ENCODE data around the gene SLC39A11. TPM values are rescaled to one million over a fixed set of nuclear protein-coding genes. Genes with fewer than 3 reads are reported as not detected.

Gene SLC39A11
- total and polyA plus RNA-seq, 2 of the 13 experiments (the other 11 are each of a cell fraction or from before 2014, with no cell fraction given), result 17.2 to 31.5 TPM

DNA sequence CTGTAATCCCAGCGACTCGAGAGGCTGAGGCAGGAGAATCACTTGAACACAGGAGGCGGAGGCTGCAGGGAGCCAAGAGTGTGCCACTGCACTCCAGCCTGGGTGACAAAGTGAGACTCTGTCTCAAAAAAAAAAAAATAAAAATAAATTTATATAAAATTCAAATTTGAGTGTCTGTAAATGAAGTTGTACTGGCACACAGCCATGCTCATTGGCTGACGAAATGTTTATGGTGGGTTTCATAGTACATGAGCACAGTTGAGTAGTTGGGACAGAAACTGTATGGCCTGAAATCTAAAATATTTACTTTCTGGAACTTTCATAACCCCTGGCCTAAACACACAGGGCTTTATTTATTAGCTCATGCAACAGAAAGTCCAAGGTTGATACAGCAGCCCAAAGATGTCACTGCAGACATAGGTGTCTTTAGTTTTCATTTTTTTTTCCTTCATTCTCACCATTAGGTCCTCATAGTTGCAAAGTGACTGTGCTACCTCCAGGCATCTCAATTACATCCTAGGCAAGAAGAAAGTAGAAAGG lies 355.3 kb downstream of the SLC39A11 start:
- Histone ChIP-seq H3K4me2 (ENCODE audit: low read depth, low read length) (no peak overlapping the region), H3K27me3 (ENCODE audit: control insufficient read depth in 1 of 2, insufficient read depth in 2 of 2, low read length in 2 of 2) (no peaks in the 10 kb centered on the region), H3K4me3 (replicated peaks in 1 of 3; ENCODE audit: insufficient read depth in 1 of 3, low read depth in 2 of 3, low read length in 3 of 3) (no peak overlapping the region), H3K9ac (ENCODE audit: insufficient read depth, low read depth, low read length) (no peak overlapping the region), H3K36me3 (replicated peaks in 1 of 2; ENCODE audit: control insufficient read depth in 1 of 2, insufficient read depth in 2 of 2, low read length in 2 of 2) (no peaks in the 10 kb centered on the region; a peak in 1 of 5 replicates), H4K20me1 (ENCODE audit: insufficient read depth, low read length) (no peaks in the 10 kb centered on the region), H3K27ac (ENCODE audit: extremely low read length, insufficient read depth, low read length) (no peak overlapping the region), H3K4me1 (ENCODE audit: insufficient read depth, low read length) (peaks cover 19% of the 10 kb centered on the region), H3K9me3 (ENCODE audit: low read length) (no peaks in the 10 kb centered on the region), H2AFZ (ENCODE audit: low read length) (no peak overlapping the region), H3K79me2 (ENCODE audit: insufficient read depth, low read length) (no peaks in the 10 kb centered on the region)
- no peak for TF ChIP-seq TSC22D2 (CRISPR knock-in tag; IDR thresholded peaks at IDR 0.05; ENCODE audit: borderline replicate concordance)
- peak; percentile 33; the same call in 1 of the 2 replicates for TF ChIP-seq HNF4A (CRISPR knock-in tag; IDR thresholded peaks at IDR 0.05)
- BruUV-seq (replicated peaks), result no TSS peak
- 96% methylated on average over 4 of the region's 4 CpGs for WGBS (ENCODE audit: low lambda C conversion rate)
- ATAC-seq (no peak), DNase-seq (ENCODE audit: low spot score) (peak; percentile 25), FAIRE-seq (no peak)
- CTCF ChIA-PET (ENCODE audit: low intra/inter-chr PET ratio, low total read pairs), result interaction anchor here (1.6 kb wide), 1 partner anchor 10 kb away, joined by 3 read pairs; no protein-coding TSS in a partner anchor
- POLR2A ChIA-PET, result no interaction called here
- intact Hi-C loops (cut with micrococcal nuclease; ENCODE audit: unreplicated experiment) (no loop called here), in situ Hi-C loops (cut with HindIII; ENCODE audit: extremely low pct_ligation_motif_present, low pct_unique_long_range_greater_than_20kb) (loop anchor here (10.0 kb wide), 1 partner anchor 238 kb away; no protein-coding TSS in a partner anchor)

GRCh38 chr17:72735592-72735991 lies 356.9 kb downstream of the SLC39A11 start:
- no peak overlapping the region for H3K4me2 ChIP-seq (ENCODE audit: low read depth, low read length)
- ATAC-seq (no peak), DNase-seq (ENCODE audit: low spot score) (no peak), FAIRE-seq (no peak)
- H3K27ac ChIP-seq (ENCODE audit: extremely low read length, insufficient read depth, low read length), result no peak overlapping the region
- no peaks in the 10 kb centered on the region for H3K79me2 ChIP-seq (ENCODE audit: insufficient read depth, low read length)
- POLR2A ChIA-PET, result no interaction called here
- H2AFZ ChIP-seq (ENCODE audit: low read length), result no peak overlapping the region
- no peaks in the 10 kb centered on the region; a peak in 1 of 5 replicates for H3K36me3 ChIP-seq (replicated peaks in 1 of 2; ENCODE audit: control insufficient read depth in 1 of 2, insufficient read depth in 2 of 2, low read length in 2 of 2)
- no peak overlapping the region for H3K4me3 ChIP-seq (replicated peaks in 1 of 3; ENCODE audit: insufficient read depth in 1 of 3, low read depth in 2 of 3, low read length in 3 of 3)
- WGBS (ENCODE audit: low lambda C conversion rate), result 99% methylated on average over 8 of the region's 8 CpGs
- no peaks in the 10 kb centered on the region for H3K27me3 ChIP-seq (ENCODE audit: control insufficient read depth in 1 of 2, insufficient read depth in 2 of 2, low read length in 2 of 2)
- no peaks in the 10 kb centered on the region for H4K20me1 ChIP-seq (ENCODE audit: insufficient read depth, low read length)
- in situ Hi-C loops (cut with HindIII; ENCODE audit: extremely low pct_ligation_motif_present, low pct_unique_long_range_greater_than_20kb) (loop anchor here (10.0 kb wide), 1 partner anchor 239 kb away; no protein-coding TSS in a partner anchor), intact Hi-C loops (cut with micrococcal nuclease; ENCODE audit: unreplicated experiment) (no loop called here)
- CTCF ChIA-PET (ENCODE audit: low intra/inter-chr PET ratio, low total read pairs), result no interaction called here
- H3K4me1 ChIP-seq (ENCODE audit: insufficient read depth, low read length), result peaks cover 19% of the 10 kb centered on the region
- H3K9ac ChIP-seq (ENCODE audit: insufficient read depth, low read depth, low read length), result no peak overlapping the region
- H3K9me3 ChIP-seq (ENCODE audit: low read length), result no peaks in the 10 kb centered on the region
- BruUV-seq (replicated peaks), result no TSS peak
- TF ChIP-seq ZNF224 (CRISPR knock-in tag; IDR thresholded peaks at IDR 0.05), result no peak
- TF ChIP-seq NBN (conservative IDR thresholded peaks at IDR 0.05), result no peak
- no peak for TF ChIP-seq CTCF (CRISPR knock-in tag; IDR thresholded peaks at IDR 0.05)
- TF ChIP-seq ZNF598 (CRISPR knock-in tag; IDR thresholded peaks at IDR 0.05; ENCODE audit: borderline replicate concordance), result no peak
- TF ChIP-seq DPF2 (CRISPR knock-in tag; IDR thresholded peaks at IDR 0.05; ENCODE audit: borderline replicate concordance, low read depth), result no peak
- TF ChIP-seq ZNF430 (CRISPR knock-in tag; IDR thresholded peaks at IDR 0.05), result no peak
- no peak for TF ChIP-seq ZNF256 (CRISPR knock-in tag; conservative IDR thresholded peaks at IDR 0.05)
- no peak for TF ChIP-seq ZNF83 (CRISPR knock-in tag; IDR thresholded peaks at IDR 0.05; ENCODE audit: borderline replicate concordance)
- TF ChIP-seq KMT2B (CRISPR knock-in tag; IDR thresholded peaks at IDR 0.05), result no peak
- TF ChIP-seq CENPT (CRISPR knock-in tag; IDR thresholded peaks at IDR 0.05; ENCODE audit: low read depth), result no peak
- TF ChIP-seq, protein P1, sequence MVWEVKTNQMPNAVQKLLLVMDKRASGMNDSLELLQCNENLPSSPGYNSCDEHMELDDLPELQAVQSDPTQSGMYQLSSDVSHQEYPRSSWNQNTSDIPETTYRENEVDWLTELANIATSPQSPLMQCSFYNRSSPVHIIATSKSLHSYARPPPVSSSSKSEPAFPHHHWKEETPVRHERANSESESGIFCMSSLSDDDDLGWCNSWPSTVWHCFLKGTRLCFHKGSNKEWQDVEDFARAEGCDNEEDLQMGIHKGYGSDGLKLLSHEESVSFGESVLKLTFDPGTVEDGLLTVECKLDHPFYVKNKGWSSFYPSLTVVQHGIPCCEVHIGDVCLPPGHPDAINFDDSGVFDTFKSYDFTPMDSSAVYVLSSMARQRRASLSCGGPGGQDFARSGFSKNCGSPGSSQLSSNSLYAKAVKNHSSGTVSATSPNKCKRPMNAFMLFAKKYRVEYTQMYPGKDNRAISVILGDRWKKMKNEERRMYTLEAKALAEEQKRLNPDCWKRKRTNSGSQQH (CRISPR knock-in tag; IDR thresholded peaks at IDR 0.05; ENCODE audit: low read depth), result no peak
- TF ChIP-seq BRCA1 (CRISPR knock-in tag; IDR thresholded peaks at IDR 0.05), result no peak
- TF ChIP-seq, protein P2, sequence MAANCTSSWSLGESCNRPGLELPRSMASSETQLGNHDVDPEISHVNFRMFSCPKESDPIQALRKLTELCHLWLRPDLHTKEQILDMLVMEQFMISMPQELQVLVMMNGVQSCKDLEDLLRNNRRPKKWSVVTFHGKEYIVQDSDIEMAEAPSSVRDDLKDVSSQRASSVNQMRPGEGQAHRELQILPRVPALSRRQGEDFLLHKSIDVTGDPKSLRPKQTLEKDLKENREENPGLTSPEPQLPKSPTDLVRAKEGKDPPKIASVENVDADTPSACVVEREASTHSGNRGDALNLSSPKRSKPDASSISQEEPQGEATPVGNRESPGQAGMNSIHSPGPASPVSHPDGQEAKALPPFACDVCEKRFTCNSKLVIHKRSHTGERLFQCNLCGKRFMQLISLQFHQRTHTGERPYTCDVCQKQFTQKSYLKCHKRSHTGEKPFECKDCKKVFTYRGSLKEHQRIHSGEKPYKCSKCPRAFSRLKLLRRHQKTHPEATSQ (CRISPR knock-in tag; IDR thresholded peaks at IDR 0.05; ENCODE audit: borderline replicate concordance), result no peak

All from HepG2 (cell line).